ENCODE results near the gene CPLX3.

CPLX3 gene

DNA sequence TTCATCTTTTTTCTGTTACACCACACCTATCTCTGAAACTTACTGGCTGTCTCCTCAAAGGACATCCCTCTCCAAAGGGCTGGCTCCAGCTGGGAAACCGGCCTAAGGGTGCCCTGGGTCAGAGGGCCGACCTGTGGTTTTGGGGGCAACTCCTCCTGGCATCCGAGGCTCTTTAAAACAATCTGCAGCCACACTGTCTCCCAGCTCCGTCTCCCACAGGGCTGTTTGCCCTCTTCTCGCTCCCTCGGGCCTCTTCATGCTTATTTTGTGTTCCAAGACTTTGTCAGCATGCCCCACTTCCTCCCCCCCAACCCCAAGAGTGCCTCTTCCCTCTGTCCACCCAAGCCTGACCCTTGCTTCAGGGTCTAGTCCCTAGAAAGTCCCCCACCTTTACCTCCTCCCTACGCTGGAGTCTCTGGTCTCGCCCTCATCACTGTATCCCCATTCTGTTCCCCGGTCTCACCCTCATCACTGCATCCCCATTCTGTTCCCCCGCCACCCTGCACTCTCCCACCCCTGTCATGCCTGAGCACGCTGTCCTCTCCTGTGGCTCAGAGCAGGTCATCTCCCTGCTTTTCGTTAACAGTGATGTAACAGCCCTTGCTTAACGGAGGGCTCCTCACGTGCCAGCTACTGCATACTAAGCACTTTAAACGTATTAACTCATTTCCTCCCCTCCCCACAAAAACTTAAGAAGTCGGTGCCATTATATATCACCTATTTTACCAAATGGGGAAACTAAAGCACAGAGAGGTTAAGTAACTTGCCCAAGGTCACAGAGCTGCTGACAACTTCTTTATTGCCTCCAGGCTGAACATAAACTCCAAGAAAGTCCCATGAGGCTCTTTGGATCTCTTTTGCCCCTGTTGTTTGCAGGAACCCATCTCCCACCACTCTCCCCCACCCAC, 45.6 kb upstream of the CPLX3 start:
- DNase-seq (ENCODE audit: low read depth in 2 of 2): peak; percentile 31
- peak overlapping the region in 1 of 2 donors; percentile 53 for H3K4me3 ChIP-seq (replicated peaks in 1 of 2; ENCODE audit: low read depth in 2 of 2, low read length in 2 of 2)
- TF ChIP-seq, protein P1, sequence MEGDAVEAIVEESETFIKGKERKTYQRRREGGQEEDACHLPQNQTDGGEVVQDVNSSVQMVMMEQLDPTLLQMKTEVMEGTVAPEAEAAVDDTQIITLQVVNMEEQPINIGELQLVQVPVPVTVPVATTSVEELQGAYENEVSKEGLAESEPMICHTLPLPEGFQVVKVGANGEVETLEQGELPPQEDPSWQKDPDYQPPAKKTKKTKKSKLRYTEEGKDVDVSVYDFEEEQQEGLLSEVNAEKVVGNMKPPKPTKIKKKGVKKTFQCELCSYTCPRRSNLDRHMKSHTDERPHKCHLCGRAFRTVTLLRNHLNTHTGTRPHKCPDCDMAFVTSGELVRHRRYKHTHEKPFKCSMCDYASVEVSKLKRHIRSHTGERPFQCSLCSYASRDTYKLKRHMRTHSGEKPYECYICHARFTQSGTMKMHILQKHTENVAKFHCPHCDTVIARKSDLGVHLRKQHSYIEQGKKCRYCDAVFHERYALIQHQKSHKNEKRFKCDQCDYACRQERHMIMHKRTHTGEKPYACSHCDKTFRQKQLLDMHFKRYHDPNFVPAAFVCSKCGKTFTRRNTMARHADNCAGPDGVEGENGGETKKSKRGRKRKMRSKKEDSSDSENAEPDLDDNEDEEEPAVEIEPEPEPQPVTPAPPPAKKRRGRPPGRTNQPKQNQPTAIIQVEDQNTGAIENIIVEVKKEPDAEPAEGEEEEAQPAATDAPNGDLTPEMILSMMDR (IDR thresholded peaks at IDR 0.05; ENCODE audit: low read depth, low read length): no peak

DNA sequence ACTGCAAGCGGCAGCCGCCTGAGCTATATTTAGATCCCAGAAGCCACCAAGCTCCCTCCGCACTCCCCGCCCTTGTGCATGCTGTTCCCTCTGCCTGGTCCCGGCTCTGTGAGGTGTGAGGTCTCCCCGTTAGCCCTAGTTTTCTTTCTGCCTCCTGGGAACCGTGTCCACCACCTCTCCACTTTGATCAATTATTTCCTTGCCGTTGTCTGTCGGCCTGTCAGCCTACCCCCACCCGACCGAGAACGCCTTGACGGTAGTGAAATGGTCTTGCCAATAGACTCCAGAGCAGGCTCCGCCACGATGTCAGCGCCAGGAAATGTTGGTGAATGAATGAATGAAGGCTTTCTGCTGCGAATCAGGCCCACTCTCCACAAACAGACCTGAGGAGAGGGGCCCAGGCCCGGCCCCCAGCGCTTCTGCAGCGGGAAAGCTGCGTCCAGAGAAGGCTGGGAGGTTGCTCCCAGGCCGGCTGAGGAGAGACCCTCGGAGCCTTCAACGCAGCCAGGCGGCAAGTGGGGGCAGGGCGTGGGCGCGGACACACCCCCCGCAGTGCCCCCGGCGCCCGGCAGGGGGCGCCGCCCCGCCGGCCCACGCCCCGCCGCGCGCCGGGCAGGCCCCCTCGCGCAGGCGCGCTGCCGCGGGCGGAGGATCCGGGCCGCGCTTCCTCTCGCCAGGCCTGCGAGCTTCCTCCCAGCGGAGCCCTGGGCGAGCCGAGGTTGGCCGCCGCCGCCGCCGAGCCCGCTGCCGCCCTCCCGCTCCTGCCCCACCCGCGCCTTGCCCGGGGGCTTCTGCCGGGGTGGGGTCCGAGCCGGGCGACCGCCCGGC, 44.8 kb upstream of the CPLX3 start, which contains the start of gene CSK:
Gene CSK, plus strand, starts transcription at position 650 of the 828 bp plus-strand sequence. CDS start 16,218 bp downstream, outside the sequence.
- peak; percentile 52 to 75 for DNase-seq (ENCODE audit: low read depth in 2 of 2)
- peak within 1 kb of the TSS; percentile 78 to 86 for H3K4me3 ChIP-seq (replicated peaks in 1 of 2; ENCODE audit: low read depth in 2 of 2, low read length in 2 of 2)
- TF ChIP-seq, protein P1 (IDR thresholded peaks at IDR 0.05; ENCODE audit: low read depth, low read length): peak; percentile 44

DNA sequence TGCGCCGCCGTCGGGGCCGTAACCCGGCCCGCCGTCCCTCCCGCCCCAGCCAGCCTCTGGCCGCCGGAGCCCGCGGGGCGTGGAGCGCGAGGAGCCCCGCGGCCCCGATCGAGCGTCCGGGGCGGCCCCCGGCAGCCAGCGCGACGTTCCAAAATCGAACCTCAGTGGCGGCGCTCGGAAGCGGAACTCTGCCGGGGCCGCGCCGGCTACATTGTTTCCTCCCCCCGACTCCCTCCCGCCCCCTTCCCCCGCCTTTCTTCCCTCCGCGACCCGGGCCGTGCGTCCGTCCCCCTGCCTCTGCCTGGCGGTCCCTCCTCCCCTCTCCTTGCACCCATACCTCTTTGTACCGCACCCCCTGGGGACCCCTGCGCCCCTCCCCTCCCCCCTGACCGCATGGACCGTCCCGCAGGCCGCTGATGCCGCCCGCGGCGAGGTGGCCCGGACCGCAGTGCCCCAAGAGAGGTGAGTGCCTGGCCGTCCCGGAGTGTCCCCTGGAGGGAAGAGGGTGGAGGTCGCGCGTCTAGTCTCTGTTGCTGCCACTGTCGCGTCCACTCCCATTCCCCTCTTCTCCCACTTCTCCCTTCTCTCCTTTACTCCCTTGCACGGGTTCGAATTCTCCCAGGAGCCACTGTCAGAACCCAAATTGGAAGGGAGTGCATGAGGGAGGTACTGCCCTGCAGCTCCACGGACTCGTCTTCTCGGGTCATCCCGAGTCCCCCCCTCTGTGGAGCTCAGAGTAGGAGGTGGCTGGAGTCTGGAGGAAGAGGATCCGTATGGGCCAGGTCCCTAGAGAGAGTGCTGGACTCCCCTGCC, 44.0 kb upstream of the CPLX3 start:
- H3K4me3 ChIP-seq (replicated peaks in 1 of 2; ENCODE audit: low read depth in 2 of 2, low read length in 2 of 2): peak overlapping the region; percentile 78 to 86

DNA sequence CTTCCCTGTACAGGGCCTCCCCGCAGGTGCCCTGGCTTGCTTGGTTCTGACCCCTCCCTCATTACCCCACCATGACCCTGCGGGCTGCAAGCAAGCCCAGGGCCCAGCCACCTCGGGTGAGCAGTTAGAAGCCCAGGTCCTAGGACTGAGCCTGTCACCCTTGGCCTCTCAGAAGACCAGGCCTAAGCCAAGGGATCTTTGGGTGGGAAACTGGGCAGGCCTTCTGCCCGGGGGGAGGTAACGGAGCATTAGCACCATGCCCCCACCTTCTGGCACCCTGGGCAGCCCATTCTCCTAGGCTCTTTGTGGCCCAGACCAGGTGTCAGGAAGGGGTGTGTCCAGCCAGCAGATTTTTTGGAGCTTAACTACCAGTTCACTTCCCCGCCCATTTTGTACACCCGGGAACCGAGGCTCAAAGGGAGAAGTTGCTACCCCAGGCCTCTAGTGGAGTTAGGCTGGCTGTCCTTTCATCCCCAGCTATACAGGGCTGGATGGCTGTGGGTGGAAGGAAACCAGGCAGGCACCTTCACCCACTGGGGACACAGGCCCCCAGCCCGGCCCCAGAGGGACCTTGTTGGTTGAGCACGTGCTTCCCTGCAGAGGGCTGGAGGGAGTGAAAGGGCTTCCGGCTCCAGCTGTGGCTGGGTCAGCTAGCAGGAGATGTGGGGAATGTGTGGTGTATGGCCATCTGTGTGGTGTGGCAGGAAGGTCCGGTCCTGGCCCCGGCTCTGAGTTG, 43.2 kb upstream of the CPLX3 start:
- TF ChIP-seq, protein P1 (IDR thresholded peaks at IDR 0.05; ENCODE audit: low read depth, low read length): no peak
- peak; percentile 41 to 43 for DNase-seq (ENCODE audit: low read depth in 2 of 2)
- H3K4me3 ChIP-seq (replicated peaks in 1 of 2; ENCODE audit: low read depth in 2 of 2, low read length in 2 of 2): peak overlapping the region; percentile 78 to 86

More for the DNA sequence above, 44.0 kb upstream of the CPLX3 start:
- peak in 1 of 2 donors; percentile 22 for DNase-seq (ENCODE audit: low read depth in 2 of 2)
- TF ChIP-seq, protein P1 (IDR thresholded peaks at IDR 0.05; ENCODE audit: low read depth, low read length): no peak

DNA sequence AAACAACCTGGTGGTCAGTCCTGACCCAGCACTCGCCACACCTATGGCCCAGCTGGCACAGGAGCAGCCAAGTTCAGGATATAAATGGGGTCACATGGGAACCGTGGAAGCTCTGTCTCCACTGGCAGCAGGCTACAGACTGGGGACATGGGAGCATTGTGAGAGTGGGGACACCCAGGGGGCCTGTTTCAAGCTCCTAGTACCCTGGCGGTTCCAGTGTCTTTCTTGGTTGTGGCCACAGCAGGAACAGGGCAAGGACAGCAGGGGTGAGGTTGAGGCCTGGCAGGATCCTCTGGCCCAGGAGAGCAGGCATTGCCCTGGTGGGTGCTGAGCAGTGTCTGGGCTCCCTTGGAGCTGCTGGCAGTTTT, 42.6 kb upstream of the CPLX3 start:
- no peak for DNase-seq (ENCODE audit: low read depth in 2 of 2)
- TF ChIP-seq, protein P1 (IDR thresholded peaks at IDR 0.05; ENCODE audit: low read depth, low read length): no peak

More for the DNA sequence above, 42.6 kb upstream of the CPLX3 start:
- peak overlapping the region; percentile 78 to 86 for H3K4me3 ChIP-seq (replicated peaks in 1 of 2; ENCODE audit: low read depth in 2 of 2, low read length in 2 of 2)
